Endothelial cell of umbilical vein (primary cell): ENCODE data around the gene HID1. TPM values are rescaled to one million over a fixed set of nuclear protein-coding genes. Genes with fewer than 3 reads are reported as not detected.
A peak's percentile ranks its signal among the peaks of the same experiment; 100 is the strongest.

Source experiments
- BruUV-seq: library from RNA; stranded (reverse); fragments of 400-500 nt; replicated peaks from 2 replicates; lab custom pipeline; 2021; lab: Mats Ljungman, UMichigan
- CTCF ChIA-PET: fragments of 300-600, 350-600 bp; sonication (Branson Sonifier 250); formaldehyde crosslinking; loops from one replicate; lab custom pipeline; 2021; ENCODE audit warnings: antibody characterized with exemption, inconsistent platforms; lab: Charles Lee
- POLR2A ChIA-PET: fragments of 300-600, 350-600 bp; sonication (Branson Sonifier 250); formaldehyde crosslinking; loops from one replicate; lab custom pipeline; 2021; ENCODE audit warnings: antibody characterized with exemption, inconsistent platforms; lab: Charles Lee
- DNase-seq: peaks from one replicate; pipeline ENCODE4 v3.0.0-alpha.2; 2011; ENCODE audit warnings: low read depth, low spot score
- FAIRE-seq: peaks from 2 replicates; lab custom pipeline; 2011; peaks lifted over from hg19 to GRCh38; lab: Jason Lieb, UNC
- H2AFZ ChIP-seq: 2 replicates; pipeline ENCODE4 v1.6.0; 2012; ENCODE audit warnings: low read depth, low read length, control low read depth, inconsistent platforms
- H3K27ac ChIP-seq: 2 replicates; pipeline ENCODE4 v1.5.1; 2011; ENCODE audit warnings: low read depth, mild to moderate bottlenecking, control low read depth, low read length, moderate library complexity; ENCODE audit not compliant: insufficient read depth
- H3K27me3 ChIP-seq, 2 experiments: 2 replicates each; pipeline versions ENCODE4 v1.6.0 to v1.6.1; 2011; ENCODE audit warnings: low read length in 2 of 2, mixed read lengths in 1 of 2; ENCODE audit not compliant: control insufficient read depth in 2 of 2, insufficient read depth in 2 of 2
- H3K36me3 ChIP-seq, 2 experiments: 2 replicates in 1 of 2; 3 replicates in 1 of 2; pipeline ENCODE4 v1.5.1; 2011; ENCODE audit warnings: low read length in 2 of 2, mild to moderate bottlenecking in 1 of 2, moderate library complexity in 1 of 2; ENCODE audit not compliant: control insufficient read depth in 2 of 2, insufficient read depth in 2 of 2; ENCODE audit errors: extremely low read depth in 1 of 2
- H3K4me1 ChIP-seq: 3 replicates; pipeline ENCODE4 v1.5.1; 2011; ENCODE audit warnings: mild to moderate bottlenecking, low read length; ENCODE audit not compliant: control insufficient read depth, insufficient read depth; ENCODE audit errors: extremely low read depth
- H3K4me2 ChIP-seq: 2 replicates; pipeline ENCODE4 v1.6.1; 2011; ENCODE audit warnings: low read length, control low read depth, mixed read lengths; ENCODE audit not compliant: insufficient read depth
- H3K4me3 ChIP-seq, 3 experiments: fragments of 200-600 bp in 1 of 3; sonication (generic), shearing (Covaris generic) in 1 of 3; replicated peaks in 1 of 3; 2 replicates each; pipeline ENCODE4 v1.5.1; 2011 to 2016; ENCODE audit warnings: control low read depth in 3 of 3, low read length in 3 of 3, mild to moderate bottlenecking in 2 of 3, inconsistent platforms in 1 of 3, low read depth in 1 of 3, moderate library complexity in 1 of 3; ENCODE audit not compliant: insufficient read depth in 1 of 3
- H3K79me2 ChIP-seq: 2 replicates; pipeline ENCODE4 v1.6.0; 2012; ENCODE audit warnings: low read length, inconsistent platforms; ENCODE audit not compliant: control insufficient read depth, insufficient read depth
- H3K9ac ChIP-seq: replicated peaks from 2 replicates; pipeline ENCODE3; 2011; ENCODE audit warnings: low read length, control low read depth; ENCODE audit not compliant: insufficient read depth; ENCODE audit errors: extremely low read depth
- H3K9me1 ChIP-seq: replicated peaks from 3 replicates; pipeline ENCODE4 v1.6.0; 2011; ENCODE audit warnings: mild to moderate bottlenecking, low read length; ENCODE audit not compliant: control insufficient read depth, insufficient read depth; ENCODE audit errors: extremely low read depth
- H3K9me3 ChIP-seq: replicated peaks from 2 replicates; pipeline ENCODE4 v1.5.1; 2012; ENCODE audit warnings: low read length, inconsistent platforms; ENCODE audit not compliant: control insufficient read depth, insufficient read depth
- H4K20me1 ChIP-seq: replicated peaks from 2 replicates; pipeline ENCODE3; 2011; ENCODE audit warnings: mild to moderate bottlenecking, low read length; ENCODE audit not compliant: control insufficient read depth, insufficient read depth; ENCODE audit errors: extremely low read depth
- EZH2 ChIP-seq: IDR thresholded peaks from 2 replicates; pipeline ENCODE4 v1.6.1; 2012; ENCODE audit warnings: borderline replicate concordance, low read depth, mild to moderate bottlenecking, moderate library complexity, low read length, inconsistent platforms; ENCODE audit not compliant: severe bottlenecking
- FOS ChIP-seq: IDR thresholded peaks from 2 replicates; pipeline ENCODE4 v1.6.1; 2011; ENCODE audit warnings: mild to moderate bottlenecking, low read length, moderate library complexity, borderline replicate concordance; ENCODE audit not compliant: insufficient read depth
- GATA2 ChIP-seq: IDR thresholded peaks from 2 replicates; pipeline ENCODE4 v1.7.0; 2011; ENCODE audit warnings: low read depth, mild to moderate bottlenecking, moderate library complexity, mixed read lengths, low read length; ENCODE audit not compliant: insufficient read length, insufficient read depth
- MYC ChIP-seq: IDR thresholded peaks from one replicate; pipeline ENCODE4 v1.6.1; 2011; ENCODE audit warnings: mild to moderate bottlenecking, low read depth, low read length
- POLR2A ChIP-seq: IDR thresholded peaks from 2 replicates; pipeline ENCODE4 v1.6.1; 2012; ENCODE audit warnings: low read depth, mild to moderate bottlenecking, control low read depth, low read length
- POLR2AphosphoS5 ChIP-seq: IDR thresholded peaks from 2 replicates; pipeline ENCODE4 v1.6.1; 2012; ENCODE audit warnings: low read depth, mild to moderate bottlenecking, control low read depth, low read length, moderate library complexity; ENCODE audit not compliant: insufficient read depth
- dilution Hi-C: fragments of 300-500 bp; cut with MboI; formaldehyde crosslinking; loops from one replicate; pipeline ENCODE4 v1.15.0; 2019; ENCODE audit warnings: low sequenced_read_pairs; ENCODE audit not compliant: extremely low pct_ligation_motif_present
- intact Hi-C: fragments of 100-400 bp; cut with micrococcal nuclease; formaldehyde crosslinking; loops from one replicate; pipeline ENCODE4 v1.10.0; 2022
- polyA plus RNA-seq, 4 experiments: library from polyadenylated mRNA; depleted of rRNA in 3 of 4; stranded (reverse) in 3 of 4; unstranded in 1 of 4; fragments of >200 nt; gene quantifications; 2 replicates each; pipeline versions ENCODE4 v1.2.1 to v1.2.3, GENCODE V29; 2011 to 2012; ENCODE audit warnings: missing spikeins in 1 of 4
- total RNA-seq: library from RNA; stranded (reverse); gene quantifications from 2 replicates; pipeline ENCODE4 v1.2.3, GENCODE V29; 2021
- TF ChIP-seq, protein P1 (sequence below), 2 donors: IDR thresholded peaks; 1 replicate in 1 of 2; 2 replicates in 1 of 2; pipeline ENCODE4 v1.5.1; 2011; ENCODE audit warnings: low read length in 2 of 2, mild to moderate bottlenecking in 2 of 2, moderate library complexity in 2 of 2, control low read depth in 1 of 2, inconsistent platforms in 1 of 2, low read depth in 1 of 2; ENCODE audit not compliant: insufficient read depth in 1 of 2; ENCODE audit errors: extremely low read depth in 1 of 2

HID1 gene
- total and polyA plus RNA-seq, 2 donors (not counting 3 experiments of a cell fraction or from before 2014, with no cell fraction given), result 41.4 to 53.3 TPM

DNA sequence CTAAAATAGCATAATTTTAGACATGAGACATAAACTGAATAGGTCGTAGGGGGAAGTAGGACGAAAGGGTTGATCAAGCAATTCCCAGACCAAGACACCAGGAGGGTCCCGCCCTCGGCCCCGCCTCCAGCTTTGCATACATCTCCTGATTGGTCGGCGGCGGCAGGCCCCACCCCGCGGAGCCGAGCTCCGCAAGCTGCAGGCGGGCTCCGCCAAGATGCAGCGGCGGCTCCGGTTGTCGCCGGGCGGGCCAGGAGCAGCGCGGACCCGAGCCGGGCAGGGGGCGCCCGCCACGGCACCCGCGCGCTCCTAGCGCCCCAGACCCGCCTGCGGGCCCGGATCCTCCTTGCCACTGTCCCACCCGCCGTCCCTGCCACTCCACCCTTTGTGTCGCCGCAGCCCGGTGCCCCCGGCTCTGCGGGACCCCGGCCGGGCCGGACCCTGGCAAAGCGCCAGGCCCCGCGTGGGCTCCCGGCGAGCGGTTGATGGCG lies 14.9 kb upstream of the HID1 start, which contains the start of gene CDR2L:
Gene CDR2L, plus strand, starts transcription at position 215 of the 491 bp plus-strand sequence. CDS start 412 bp downstream, outside the sequence.
- Histone ChIP-seq H3K9ac (peak within 1 kb of the TSS; percentile 96), H2AFZ (peak within 1 kb of the TSS; percentile 88), H3K79me2 (peaks cover 19% of the 10 kb centered on the region), H3K36me3 (no peaks in the 10 kb centered on the region), H3K9me1 (no peaks in the 10 kb centered on the region), H3K4me2 (peak within 1 kb of the TSS; percentile 84), H3K4me1 (peaks cover 12% of the 10 kb centered on the region), H4K20me1 (no peaks in the 10 kb centered on the region), H3K27me3 (no peaks in the 10 kb centered on the region), H3K9me3 (no peaks in the 10 kb centered on the region), H3K4me3 (peak within 1 kb of the TSS; percentile 47 to 89 (median 67)), H3K27ac (peak within 1 kb of the TSS; percentile 93)
- DNase-seq, result peak; percentile 95
- BruUV-seq, result no TSS peak
- TF ChIP-seq POLR2A (peak; percentile 52), POLR2AphosphoS5 (peak; percentile 72), EZH2 (no peak)
- CTCF ChIA-PET, result interaction anchor here (0.6 to 2.9 kb wide), 14 partner anchors 13 to 214 kb away, joined by 3 to 33 read pairs (median 7); partner anchors contain the start of genes HID1 and MRPL58
- peak; percentile 94 for FAIRE-seq
- dilution Hi-C loops (no loop called here), intact Hi-C loops (no loop called here)
- POLR2A ChIA-PET, result interaction anchor here (1.6 to 2.3 kb wide), 3 partner anchors 15 to 115 kb away, joined by 3 to 17 read pairs (median 8); partner anchors contain the start of genes FDXR, HID1 and MRPL58

DNA sequence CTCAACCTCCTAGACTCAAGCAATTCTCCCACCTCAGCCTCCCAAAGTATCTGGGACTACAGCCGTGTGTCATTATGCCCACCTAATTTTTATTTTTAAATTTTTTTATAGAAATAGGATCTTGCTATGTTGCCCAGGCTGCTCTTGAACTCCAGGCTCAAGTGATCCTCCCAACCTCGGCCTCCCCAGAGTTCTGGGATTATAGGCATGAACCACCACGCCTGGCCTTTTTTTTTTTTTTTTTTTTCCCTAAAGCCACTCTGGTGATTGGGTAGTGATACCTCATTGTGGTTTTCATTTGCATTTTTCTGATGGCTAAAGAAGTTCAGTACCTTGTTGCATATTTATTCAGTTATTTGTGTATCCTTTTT lies 13.6 kb upstream of the HID1 start:
- H3K4me3 ChIP-seq, result no peak overlapping the region
- ChIA-PET CTCF (interaction anchor here (1.4 kb wide), 1 partner anchor 24 kb away, joined by 8 read pairs; no protein-coding TSS in a partner anchor), POLR2A (no interaction called here)
- no TSS peak for BruUV-seq
- peaks cover 19% of the 10 kb centered on the region for H3K79me2 ChIP-seq
- H4K20me1 ChIP-seq, result no peaks in the 10 kb centered on the region
- no peak overlapping the region for H3K4me2 ChIP-seq
- DNase-seq (no peak), FAIRE-seq (no peak)
- H3K9me3 ChIP-seq, result no peaks in the 10 kb centered on the region
- H3K36me3 ChIP-seq, result no peaks in the 10 kb centered on the region
- H3K9ac ChIP-seq, result no peak overlapping the region
- no peaks in the 10 kb centered on the region for H3K9me1 ChIP-seq
- no peak overlapping the region for H3K27ac ChIP-seq
- H3K4me1 ChIP-seq, result peaks cover 20% of the 10 kb centered on the region
- no peak overlapping the region for H2AFZ ChIP-seq
- H3K27me3 ChIP-seq, result no peaks in the 10 kb centered on the region
- intact Hi-C loops (no loop called here), dilution Hi-C loops (no loop called here)
- TF ChIP-seq FOS, result no peak
- TF ChIP-seq POLR2AphosphoS5, result no peak
- TF ChIP-seq, protein P1, sequence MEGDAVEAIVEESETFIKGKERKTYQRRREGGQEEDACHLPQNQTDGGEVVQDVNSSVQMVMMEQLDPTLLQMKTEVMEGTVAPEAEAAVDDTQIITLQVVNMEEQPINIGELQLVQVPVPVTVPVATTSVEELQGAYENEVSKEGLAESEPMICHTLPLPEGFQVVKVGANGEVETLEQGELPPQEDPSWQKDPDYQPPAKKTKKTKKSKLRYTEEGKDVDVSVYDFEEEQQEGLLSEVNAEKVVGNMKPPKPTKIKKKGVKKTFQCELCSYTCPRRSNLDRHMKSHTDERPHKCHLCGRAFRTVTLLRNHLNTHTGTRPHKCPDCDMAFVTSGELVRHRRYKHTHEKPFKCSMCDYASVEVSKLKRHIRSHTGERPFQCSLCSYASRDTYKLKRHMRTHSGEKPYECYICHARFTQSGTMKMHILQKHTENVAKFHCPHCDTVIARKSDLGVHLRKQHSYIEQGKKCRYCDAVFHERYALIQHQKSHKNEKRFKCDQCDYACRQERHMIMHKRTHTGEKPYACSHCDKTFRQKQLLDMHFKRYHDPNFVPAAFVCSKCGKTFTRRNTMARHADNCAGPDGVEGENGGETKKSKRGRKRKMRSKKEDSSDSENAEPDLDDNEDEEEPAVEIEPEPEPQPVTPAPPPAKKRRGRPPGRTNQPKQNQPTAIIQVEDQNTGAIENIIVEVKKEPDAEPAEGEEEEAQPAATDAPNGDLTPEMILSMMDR (IDR thresholded peaks at IDR 0.05; ENCODE audit: extremely low read depth in 1 of 2, insufficient read depth in 1 of 2, low read depth in 1 of 2, low read length in 2 of 2), result no peak
- no peak for TF ChIP-seq GATA2
- no peak for TF ChIP-seq MYC
